GM18870 (cell line): ENCODE results near the gene RCAN2.
A peak's percentile ranks its signal among the peaks of the same experiment; 100 is the strongest.

ENCODE experiments used
- ATAC-seq: cut with Tn5 transposase; IDR thresholded peaks from one replicate; pipeline ENCODE4 v1.9.1; 2021; ENCODE audit warnings: moderate library complexity; ENCODE audit not compliant: unreplicated experiment

The RCAN2 gene

DNA sequence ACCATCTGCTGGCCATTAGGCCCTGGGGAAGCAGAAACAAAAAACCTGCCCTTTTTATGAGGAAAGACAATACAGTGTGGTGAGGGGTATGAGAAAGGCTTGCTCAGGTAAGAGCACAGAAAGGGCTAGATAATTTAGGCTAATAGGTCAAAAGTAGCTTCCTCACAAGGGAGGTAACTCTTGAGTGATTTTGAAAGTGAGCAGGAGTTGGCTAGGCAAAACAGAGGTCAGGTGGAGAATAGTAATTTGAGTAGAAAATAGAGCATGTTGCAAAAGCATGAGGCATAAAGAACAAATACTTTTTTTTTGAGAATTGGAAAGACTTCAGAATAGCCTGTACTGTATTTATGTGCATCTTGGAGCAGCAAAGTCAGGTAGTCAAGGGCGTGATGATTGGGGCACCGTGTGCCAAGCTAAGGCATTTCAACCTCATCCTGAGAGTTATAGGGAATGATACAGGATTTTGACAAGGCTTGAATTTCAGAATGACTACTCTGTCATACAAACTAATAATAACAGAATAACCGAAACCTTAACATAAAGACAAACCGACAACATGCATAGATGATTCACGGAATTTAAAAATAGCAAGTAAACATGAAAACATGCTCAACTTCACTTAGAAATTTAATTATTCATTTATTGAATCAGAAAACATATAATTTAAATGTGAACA lies 197.5 kb downstream of the RCAN2 start:
- peak; percentile 90 for ATAC-seq

GRCh38 chr6:46291880-46292279 lies 199.4 kb downstream of the RCAN2 start:
- ATAC-seq: no peak

GRCh38 chr6:46291275-46291633 lies 200.0 kb downstream of the RCAN2 start:
- no peak for ATAC-seq

DNA sequence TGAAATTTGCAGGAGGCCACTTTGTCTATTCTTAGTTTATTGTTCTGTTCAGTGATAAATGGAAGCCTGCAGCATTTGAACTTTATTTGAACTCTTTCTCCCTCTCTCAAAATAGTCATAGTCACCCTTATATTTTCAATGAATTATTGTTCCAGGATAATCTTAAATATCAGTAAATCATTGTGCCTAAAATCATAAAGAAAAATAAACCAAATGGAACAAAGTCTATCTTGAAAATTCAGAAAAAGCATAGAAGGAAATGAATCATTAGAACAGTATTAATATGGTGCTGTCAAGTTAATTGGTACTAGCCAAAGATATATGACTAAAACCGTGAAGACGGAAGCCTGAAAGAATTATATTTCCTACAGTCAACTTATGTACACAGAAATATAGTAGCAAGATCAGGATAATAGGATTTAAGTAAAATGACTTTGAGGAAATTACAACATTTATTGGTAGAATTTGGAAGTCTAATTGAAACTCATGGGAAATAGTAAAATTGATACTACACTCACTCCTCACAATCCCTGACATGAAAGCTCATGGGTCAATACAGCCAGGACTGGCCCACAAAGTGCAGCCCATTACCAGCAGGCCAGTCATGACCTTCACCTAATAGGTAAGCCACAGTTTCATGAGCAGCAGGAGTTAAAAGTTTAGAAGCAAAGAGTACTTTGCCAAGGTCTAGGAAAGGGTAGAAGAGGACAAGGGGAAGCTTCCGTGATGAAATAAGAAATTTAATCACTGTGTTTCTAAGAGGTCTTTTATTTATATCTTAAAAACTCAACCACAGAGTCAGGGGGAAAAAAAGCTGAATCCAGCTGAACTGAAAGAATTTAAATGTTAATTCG lies 200.6 kb downstream of the RCAN2 start:
- no peak for ATAC-seq

- no peak for ATAC-seq
These were observed 201.4 kb downstream of the RCAN2 start for GRCh38 chr6:46289898-46290297.

GRCh38 chr6:46288835-46289234 lies 202.4 kb downstream of the RCAN2 start:
- no peak for ATAC-seq

- no peak for ATAC-seq
These were observed 203.6 kb downstream of the RCAN2 start for GRCh38 chr6:46287681-46288080.

- ATAC-seq: no peak
These were observed 204.2 kb downstream of the RCAN2 start for GRCh38 chr6:46287043-46287442.

DNA sequence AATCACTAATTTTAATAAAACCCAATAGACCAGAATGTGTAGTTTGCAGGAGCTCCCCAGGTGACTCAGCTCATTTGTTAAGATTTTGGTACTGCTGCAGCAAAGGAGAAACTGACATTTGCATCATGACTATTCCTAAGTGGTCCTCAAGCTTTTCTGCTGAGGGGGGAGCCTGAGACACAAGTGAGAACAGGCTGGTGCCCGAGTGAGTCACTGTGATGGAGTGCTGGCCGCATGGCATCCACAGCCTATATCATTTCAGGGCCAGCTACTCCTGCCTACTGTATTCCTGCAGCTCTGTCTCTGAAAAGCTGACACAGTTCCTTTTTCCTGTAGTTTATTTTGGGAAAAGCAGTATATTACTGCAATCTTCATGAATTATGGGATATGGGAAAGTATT lies 206.8 kb downstream of the RCAN2 start:
- no peak for ATAC-seq

DNA sequence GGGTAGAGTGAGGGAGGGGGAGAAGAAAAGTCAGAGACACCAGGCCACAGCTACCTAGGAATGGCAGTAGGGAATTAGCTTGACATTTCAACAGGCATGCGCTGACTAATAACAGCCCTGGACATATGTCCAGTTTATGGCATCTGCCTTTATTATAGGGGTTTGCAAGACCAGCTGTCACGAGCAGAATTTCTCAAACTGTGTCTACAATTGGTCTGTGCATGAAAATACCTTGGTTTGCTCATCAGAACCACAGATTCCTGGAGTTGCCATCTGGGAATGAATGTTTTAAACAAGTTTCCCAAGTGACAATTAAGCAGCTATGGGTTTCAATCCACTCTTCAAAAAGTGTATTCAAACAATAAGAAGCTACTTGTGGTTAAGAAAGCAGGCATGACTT lies 210.1 kb downstream of the RCAN2 start:
- ATAC-seq: no peak

- no peak for ATAC-seq
These were observed 211.4 kb downstream of the RCAN2 start for GRCh38 chr6:46279874-46280273.

- ATAC-seq: no peak
These were observed 214.6 kb downstream of the RCAN2 start for GRCh38 chr6:46276576-46277142.

DNA sequence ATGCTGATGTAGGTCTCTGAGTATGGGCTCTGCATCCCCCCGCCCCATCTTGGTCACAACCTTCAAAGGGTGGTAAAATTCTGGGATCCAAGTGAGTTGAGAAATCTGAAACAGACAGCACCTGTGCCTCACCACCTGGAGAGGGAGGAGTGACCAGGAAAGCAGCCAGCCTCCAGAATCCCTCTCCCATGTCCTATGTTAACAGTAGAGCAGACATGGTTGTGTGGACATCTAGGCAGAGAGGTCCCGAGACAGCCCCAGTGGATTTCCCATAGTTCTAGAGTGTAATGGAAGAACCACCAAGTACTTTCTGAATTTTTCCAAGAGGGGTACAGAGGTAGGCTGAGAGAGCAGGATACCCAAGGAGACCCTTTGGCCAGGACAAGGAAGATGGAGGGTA lies 216.7 kb downstream of the RCAN2 start:
- no peak for ATAC-seq

DNA sequence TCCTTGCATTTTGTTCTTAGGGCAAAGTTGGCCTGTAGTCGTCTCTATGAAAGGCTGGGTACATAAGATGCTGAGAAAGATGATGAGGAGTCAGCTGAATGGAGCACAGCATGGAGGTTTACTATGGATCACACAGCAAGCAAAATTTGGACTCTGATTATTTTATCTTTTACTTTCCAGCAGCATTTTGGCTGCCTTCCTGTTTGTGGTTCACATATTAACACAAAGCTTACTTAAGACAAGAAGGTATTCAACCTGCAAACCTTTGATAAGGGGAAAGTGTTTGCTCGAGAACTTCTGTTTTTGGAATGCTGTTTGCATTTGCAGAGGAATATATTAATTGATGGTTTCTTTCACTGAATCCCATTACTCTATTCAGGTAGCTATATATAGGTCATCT lies 217.3 kb downstream of the RCAN2 start:
- no peak for ATAC-seq

DNA sequence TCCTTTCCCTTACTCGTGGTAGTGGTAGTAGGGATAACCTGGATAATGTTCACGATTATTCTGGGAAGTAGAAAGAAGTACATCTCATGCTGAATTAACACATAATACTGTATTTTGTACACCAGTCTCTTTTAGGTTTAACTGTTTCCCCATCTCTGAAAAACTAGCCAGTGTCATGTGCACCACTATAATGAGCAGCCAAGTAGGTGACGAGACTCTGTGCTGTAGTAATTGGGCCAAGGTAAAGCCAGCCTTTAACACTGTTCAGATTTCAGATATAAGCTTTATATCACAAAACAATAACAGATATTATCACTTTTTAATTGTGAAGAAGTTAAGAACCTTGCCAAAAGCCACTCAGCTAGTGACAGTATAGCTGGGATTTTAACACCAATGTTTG lies 219.5 kb downstream of the RCAN2 start:
- no peak for ATAC-seq

GRCh38 chr6:46271107-46271506 lies 220.1 kb downstream of the RCAN2 start:
- ATAC-seq: no peak

DNA sequence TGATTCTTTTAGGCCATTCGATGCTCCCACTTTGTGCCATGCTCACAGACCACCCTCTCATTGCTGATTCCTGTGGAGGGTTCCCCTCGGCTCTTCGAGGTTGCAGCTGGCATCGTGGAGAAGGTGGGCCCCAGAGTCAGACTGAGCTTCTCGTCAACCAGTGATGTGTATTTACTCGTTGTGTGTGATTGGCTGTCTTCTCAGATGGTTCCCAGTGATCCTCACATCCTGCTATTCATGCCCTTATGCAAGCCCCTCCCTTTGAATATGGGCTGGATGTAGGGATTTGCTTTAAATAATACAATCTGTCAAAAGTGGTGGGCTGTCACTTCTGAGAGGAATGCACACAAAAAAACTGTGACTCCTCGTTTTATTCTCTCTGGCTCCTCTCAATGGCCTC lies 220.9 kb downstream of the RCAN2 start:
- ATAC-seq: no peak

GRCh38 chr6:46269447-46270229 lies 221.6 kb downstream of the RCAN2 start:
- ATAC-seq: no peak

DNA sequence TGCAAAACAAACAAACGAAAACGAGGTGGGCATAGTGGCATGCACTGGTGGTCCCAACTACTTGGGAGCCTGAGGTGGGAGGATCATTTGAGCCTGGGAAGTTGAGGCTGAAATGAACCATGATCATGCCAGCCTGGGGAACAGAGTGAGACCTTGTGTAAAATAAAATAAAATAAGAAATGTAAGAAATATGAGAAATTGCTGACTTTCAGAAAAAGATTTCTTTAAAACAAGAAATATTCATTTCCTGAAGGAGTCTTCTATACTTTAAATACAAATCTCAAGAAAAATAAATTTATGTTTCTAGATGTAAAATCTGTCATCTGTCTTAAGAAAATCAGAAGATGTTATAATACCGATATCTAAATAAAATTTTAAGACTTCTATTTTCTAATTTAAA lies 223.7 kb downstream of the RCAN2 start:
- ATAC-seq: no peak

DNA sequence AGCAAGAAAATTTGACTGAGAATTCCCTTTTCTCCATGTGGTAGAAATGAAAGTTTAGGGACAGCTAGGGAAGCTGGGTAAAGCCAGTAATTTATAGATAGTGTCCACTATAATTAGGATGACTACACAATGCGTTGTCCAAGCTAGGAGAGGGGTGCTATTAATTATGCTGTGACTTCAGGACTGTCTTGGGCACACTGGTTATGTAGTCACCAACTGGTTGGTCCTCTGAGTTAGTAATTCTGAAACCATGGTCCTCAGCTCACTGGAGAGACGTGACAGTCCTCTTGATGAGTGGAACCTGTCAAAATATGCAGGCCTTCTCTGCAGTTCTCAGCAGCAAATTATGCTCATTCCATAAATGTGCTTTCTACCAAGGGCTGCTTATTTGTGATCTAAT lies 225.9 kb downstream of the RCAN2 start:
- ATAC-seq: no peak

DNA sequence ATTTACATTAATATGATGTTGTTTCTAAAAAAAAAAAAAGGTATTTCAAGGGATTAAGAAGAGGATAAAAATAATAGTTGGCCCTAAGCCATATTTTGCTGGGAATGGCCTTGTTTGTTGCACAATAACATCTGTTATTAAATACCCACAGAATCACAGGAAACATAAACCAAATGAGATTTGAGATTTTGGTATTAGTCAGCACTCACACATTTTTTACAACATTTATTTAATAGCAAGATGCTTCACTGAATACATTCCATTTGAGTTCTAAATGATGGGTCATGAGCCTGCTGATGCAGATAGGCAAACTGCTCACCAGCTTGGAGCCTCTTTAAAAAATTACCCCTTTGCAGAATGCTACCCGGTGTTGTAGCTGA lies 227.6 kb downstream of the RCAN2 start:
- ATAC-seq: no peak
